HepG2 (cell line): ENCODE data around the gene MTHFSD. TPM values are rescaled to one million over a fixed set of nuclear protein-coding genes. Genes with fewer than 3 reads are reported as not detected.

Experiments used
- ATAC-seq: fragments of 200-7000 bp; cut with Tn5 transposase; 3 replicates; pipeline ENCODE4 v1.9.1; 2020; ENCODE audit warnings: mild to moderate bottlenecking, moderate library complexity
- BruUV-seq: library from RNA; stranded (reverse); fragments of 400-500 nt; replicated peaks from 2 replicates; lab custom pipeline; 2021; lab: Mats Ljungman, UMichigan
- CTCF ChIA-PET: fragments of 300-600 bp; formaldehyde crosslinking; extraction: SDS; loops from one replicate; lab custom pipeline; 2021; ENCODE audit warnings: low total read pairs, inconsistent platforms, low intra/inter-chr PET ratio; lab: Yijun Ruan, JAX
- POLR2A ChIA-PET: fragments of 350-600 bp; sonication (Branson Sonifier 250); formaldehyde crosslinking; loops from one replicate; lab custom pipeline; 2020; ENCODE audit warnings: antibody characterized with exemption, inconsistent platforms; lab: Yijun Ruan, JAX
- DNase-seq: peaks from one replicate; pipeline ENCODE4 v3.0.0-alpha.2; 2015; ENCODE audit warnings: low spot score
- FAIRE-seq: peaks from 3 replicates; lab custom pipeline; 2011; peaks lifted over from hg19 to GRCh38; lab: Jason Lieb, UNC
- H2AFZ ChIP-seq: one replicate; pipeline ENCODE4 v1.6.1; 2011; ENCODE audit warnings: low read length, inconsistent platforms
- H3K27ac ChIP-seq: fragments of 300-600 bp; 3 replicates; pipeline ENCODE4 v1.8.0; 2011; ENCODE audit warnings: mixed run types, mild to moderate bottlenecking, mixed read lengths, low read length, inconsistent platforms; ENCODE audit not compliant: insufficient read depth; ENCODE audit errors: extremely low read length
- H3K27me3 ChIP-seq, 2 experiments: fragments of 200-600 bp in 1 of 2; 2 replicates in 1 of 2; 3 replicates in 1 of 2; pipeline versions ENCODE4 v1.6.0 to v1.8.0; 2011; ENCODE audit warnings: low read length in 2 of 2, mild to moderate bottlenecking in 2 of 2, moderate library complexity in 2 of 2, inconsistent platforms in 1 of 2; ENCODE audit not compliant: insufficient read depth in 2 of 2, control insufficient read depth in 1 of 2
- H3K36me3 ChIP-seq, 2 experiments: fragments of 200-600 bp in 1 of 2; replicated peaks in 1 of 2; 2 replicates in 1 of 2; 3 replicates in 1 of 2; pipeline versions ENCODE4 v1.5.1 to v1.8.0; 2011; ENCODE audit warnings: low read length in 2 of 2, inconsistent platforms in 1 of 2; ENCODE audit not compliant: insufficient read depth in 2 of 2, control insufficient read depth in 1 of 2
- H3K4me1 ChIP-seq: 2 replicates; pipeline ENCODE4 v1.5.1; 2012; ENCODE audit warnings: low read length, inconsistent platforms; ENCODE audit not compliant: insufficient read depth
- H3K4me2 ChIP-seq: 2 replicates; pipeline ENCODE4 v1.6.0; 2011; ENCODE audit warnings: low read depth, low read length, inconsistent platforms
- H3K4me3 ChIP-seq, 3 experiments: fragments of 200-600 bp in 1 of 3; sonication (generic), shearing (Covaris generic) in 1 of 3; replicated peaks in 1 of 3; 2 replicates each; pipeline ENCODE4 v1.5.1; 2011 to 2016; ENCODE audit warnings: low read length in 3 of 3, inconsistent platforms in 2 of 3, low read depth in 2 of 3, mild to moderate bottlenecking in 2 of 3, control low read depth in 1 of 3, mixed read lengths in 1 of 3; ENCODE audit not compliant: insufficient read depth in 1 of 3
- H3K79me2 ChIP-seq: one replicate; pipeline ENCODE4 v1.6.1; 2011; ENCODE audit warnings: low read length, inconsistent platforms; ENCODE audit not compliant: insufficient read depth
- H3K9ac ChIP-seq: 2 replicates; pipeline ENCODE4 v1.6.0; 2011; ENCODE audit warnings: mild to moderate bottlenecking, low read depth, low read length, inconsistent platforms; ENCODE audit not compliant: insufficient read depth
- H3K9me3 ChIP-seq: 2 replicates; pipeline ENCODE4 v1.5.1; 2012; ENCODE audit warnings: mild to moderate bottlenecking, low read length
- H4K20me1 ChIP-seq: 2 replicates; pipeline ENCODE4 v1.6.0; 2011; ENCODE audit warnings: inconsistent platforms, mild to moderate bottlenecking, low read length, moderate library complexity; ENCODE audit not compliant: insufficient read depth
- EZH2 ChIP-seq: conservative IDR thresholded peaks from 2 replicates; pipeline ENCODE4 v1.6.1; 2012; ENCODE audit warnings: mild to moderate bottlenecking, low read depth, low read length, moderate library complexity
- NCOR1 ChIP-seq: fragments of 200-600 bp; sonication (generic); IDR thresholded peaks from 2 replicates; pipeline ENCODE4 v1.7.0; 2017; ENCODE audit warnings: antibody characterized with exemption, low read length, borderline replicate concordance
- PRDM4 ChIP-seq: sonication (generic); formaldehyde crosslinking; IDR thresholded peaks from 2 replicates; pipeline ENCODE4 v1.9.0; 2021; ENCODE audit warnings: missing genetic modification reagents, borderline replicate concordance
- SRY ChIP-seq: sonication (generic); formaldehyde crosslinking; IDR thresholded peaks from 2 replicates; pipeline ENCODE4 v1.8.0; 2022; ENCODE audit warnings: mild to moderate bottlenecking, missing genetic modification reagents
- TP53 ChIP-seq: sonication (generic); formaldehyde crosslinking; conservative IDR thresholded peaks from 2 replicates; pipeline ENCODE4 v1.4.0; 2020; ENCODE audit warnings: missing genetic modification reagents
- ZKSCAN1 ChIP-seq: fragments of 150-350 bp; IDR thresholded peaks from 2 replicates; pipeline ENCODE4 v1.6.1; 2014; ENCODE audit warnings: low read length
- ZNF101 ChIP-seq: sonication (generic); formaldehyde crosslinking; IDR thresholded peaks from 2 replicates; pipeline ENCODE4 v1.4.0; 2020; ENCODE audit warnings: mild to moderate bottlenecking, low read depth, missing genetic modification reagents, borderline replicate concordance
- ZNF12 ChIP-seq: sonication (generic); formaldehyde crosslinking; IDR thresholded peaks from 2 replicates; pipeline ENCODE4 v1.5.0; 2020; ENCODE audit warnings: missing genetic modification reagents
- ZNF234 ChIP-seq: sonication (generic); formaldehyde crosslinking; conservative IDR thresholded peaks from 2 replicates; pipeline ENCODE4 v1.5.1; 2020; ENCODE audit warnings: mild to moderate bottlenecking, missing genetic modification reagents
- ZNF350 ChIP-seq: sonication (generic); formaldehyde crosslinking; IDR thresholded peaks from 2 replicates; pipeline ENCODE4 v1.4.0; 2020; ENCODE audit warnings: mild to moderate bottlenecking, low read depth, missing genetic modification reagents, borderline replicate concordance
- ZNF383 ChIP-seq: sonication (generic); formaldehyde crosslinking; IDR thresholded peaks from 2 replicates; pipeline ENCODE4 v1.4.0; 2020; ENCODE audit warnings: missing genetic modification reagents, mild to moderate bottlenecking, borderline replicate concordance
- ZNF441 ChIP-seq: sonication (generic); formaldehyde crosslinking; IDR thresholded peaks from 2 replicates; pipeline ENCODE4 v1.7.0; 2021; ENCODE audit warnings: missing genetic modification reagents, borderline replicate concordance
- ZNF503 ChIP-seq: sonication (generic); formaldehyde crosslinking; IDR thresholded peaks from 2 replicates; pipeline ENCODE4 v1.4.0; 2020; ENCODE audit warnings: missing genetic modification reagents
- ZNF556 ChIP-seq: sonication (generic); formaldehyde crosslinking; IDR thresholded peaks from 2 replicates; pipeline ENCODE4 v1.4.0; 2020; ENCODE audit warnings: mild to moderate bottlenecking, missing genetic modification reagents, borderline replicate concordance
- ZNF562 ChIP-seq: sonication (generic); formaldehyde crosslinking; IDR thresholded peaks from 2 replicates; pipeline ENCODE4 v1.8.0; 2022; ENCODE audit warnings: missing genetic modification reagents, borderline replicate concordance
- ZNF766 ChIP-seq: sonication (generic); formaldehyde crosslinking; IDR thresholded peaks from 2 replicates; pipeline ENCODE4 v1.5.0; 2020; ENCODE audit warnings: missing genetic modification reagents, borderline replicate concordance
- ZNF773 ChIP-seq: sonication (generic); formaldehyde crosslinking; IDR thresholded peaks from 2 replicates; pipeline ENCODE4 v1.4.0; 2020; ENCODE audit warnings: missing genetic modification reagents, borderline replicate concordance
- WGBS: methylation state at CpG from one replicate; pipeline ENCODE4 v1.1.6; 2017; ENCODE audit warnings: low lambda C conversion rate; 5-methylcytosine and 5-hydroxymethylcytosine counted together
- in situ Hi-C: cut with HindIII; loops from 2 replicates; pipeline ENCODE4 v1.10.0; 2017; ENCODE audit warnings: low pct_unique_long_range_greater_than_20kb; ENCODE audit not compliant: extremely low pct_ligation_motif_present
- intact Hi-C: fragments of 100-400 bp; cut with micrococcal nuclease; formaldehyde crosslinking; loops from one replicate; pipeline ENCODE4 v1.10.0; 2022; ENCODE audit not compliant: unreplicated experiment
- polyA plus RNA-seq, 8 experiments: library from polyadenylated mRNA; depleted of rRNA in 3 of 8; stranded (reverse) in 7 of 8; unstranded in 1 of 8; fragments of >200 nt; fragmentation: Illumina TruSeq in 4 of 8; extraction: Trizol in 4 of 8; gene quantifications; 2 replicates each; pipeline versions ENCODE4 v1.2.1 to v1.2.3, GENCODE V29; 2011 to 2016; ENCODE audit warnings: low read depth in 4 of 8, missing spikeins in 1 of 8, mixed read lengths in 1 of 8; ENCODE audit not compliant: insufficient read depth in 1 of 8
- total RNA-seq, 5 experiments: library from RNA; depleted of rRNA; stranded (reverse); fragments of >200 nt; fragmentation: Illumina TruSeq; extraction: Trizol; gene quantifications; 2 replicates each; pipeline ENCODE4 v1.2.3, GENCODE V29; 2016; ENCODE audit warnings: low read depth in 1 of 5

The MTHFSD gene
- total and polyA plus RNA-seq, 2 of the 13 experiments (the other 11 are each of a cell fraction or from before 2014, with no cell fraction given) = 14.2 to 16.3 TPM

GRCh38 chr16:86522634-86523033 lies 32.4 kb downstream of the MTHFSD start:
- no peak for ATAC-seq

GRCh38 chr16:86521236-86522197 lies 33.5 kb downstream of the MTHFSD start:
- Histone ChIP-seq H3K9ac (no peak overlapping the region), H4K20me1 (no peaks in the 10 kb centered on the region; the same call in 1 of the 2 replicates), H3K27ac (no peak overlapping the region), H3K9me3 (no peaks in the 10 kb centered on the region), H3K27me3 (peaks cover 12 to 70% of the 10 kb centered on the region in 2 experiments), H3K4me2 (no peak overlapping the region), H3K79me2 (no peaks in the 10 kb centered on the region), H3K4me1 (peaks cover 9% of the 10 kb centered on the region), H2AFZ (no peak overlapping the region), H3K4me3 (no peak overlapping the region), H3K36me3 (no peaks in the 10 kb centered on the region)
- intact Hi-C loops (no loop called here), in situ Hi-C loops (loop anchor here (25.0 kb wide), 1 partner anchor 709 kb away; no protein-coding TSS in a partner anchor)
- 34% methylated on average over 30 of the region's 35 CpGs for WGBS
- peak; percentile 38 for ATAC-seq
- BruUV-seq = no TSS peak
- no peak for DNase-seq
- no peak for FAIRE-seq
- ChIA-PET POLR2A (no interaction called here), CTCF (interaction anchor here (1.8 kb wide), 1 partner anchor 181 kb away, joined by 20 read pairs; no protein-coding TSS in a partner anchor)
- TF ChIP-seq TP53 (CRISPR knock-in tag) (no peak), ZNF101 (no peak), ZNF503 (CRISPR knock-in tag) (no peak), PRDM4 (CRISPR knock-in tag) (no peak), ZNF773 (CRISPR knock-in tag) (no peak), NCOR1 (no peak), ZNF562 (CRISPR knock-in tag) (no peak), ZNF383 (CRISPR knock-in tag) (no peak)

More at GRCh38 chr16:86522634-86523033, 32.4 kb downstream of the MTHFSD start:
- no peak for TF ChIP-seq ZNF556
- no peak for TF ChIP-seq SRY
- TF ChIP-seq ZNF234 = no peak
- TF ChIP-seq ZNF12 = no peak
- TF ChIP-seq ZKSCAN1 = no peak
- no peak for TF ChIP-seq ZNF766
- 0 out of 2 replicates have a peak, but pooled peaks have one; percentile 70 for TF ChIP-seq EZH2
- TF ChIP-seq ZNF350 (CRISPR knock-in tag) = no peak
- TF ChIP-seq ZNF441 = no peak
- no peak overlapping the region for H3K9ac ChIP-seq
- peaks cover 9 to 60% of the 10 kb centered on the region in 2 experiments for H3K27me3 ChIP-seq
- no peaks in the 10 kb centered on the region for H3K9me3 ChIP-seq
- no peak overlapping the region for H2AFZ ChIP-seq
- intact Hi-C loops = no loop called here
- H3K27ac ChIP-seq = no peak overlapping the region
- 52% methylated on average over 16 of the region's 16 CpGs for WGBS
- no peak for DNase-seq
- in situ Hi-C loops = loop anchor here (25.0 kb wide), 1 partner anchor 710 kb away; no protein-coding TSS in a partner anchor
- H3K4me3 ChIP-seq = no peak overlapping the region
- no peaks in the 10 kb centered on the region for H3K36me3 ChIP-seq
- BruUV-seq = no TSS peak
- H3K79me2 ChIP-seq = no peaks in the 10 kb centered on the region
- POLR2A ChIA-PET = no interaction called here
- CTCF ChIA-PET = no interaction called here
- no peak overlapping the region for H3K4me2 ChIP-seq
- H4K20me1 ChIP-seq = no peaks in the 10 kb centered on the region
- peaks cover 9% of the 10 kb centered on the region for H3K4me1 ChIP-seq
- no peak for FAIRE-seq
